GM12878 (cell line): ENCODE measurements around the gene PITPNM1.

Experiments
- CHD1 ChIP-seq: IDR thresholded peaks from 2 replicates; pipeline ENCODE4 v1.6.1; 2012; ENCODE audit warnings: low read depth, low read length, improper control_type of control experiment
- CHD2 ChIP-seq: IDR thresholded peaks from 2 replicates; pipeline ENCODE4 v1.6.1; 2011; ENCODE audit warnings: low read depth, low read length, improper control_type of control experiment, borderline replicate concordance
- JUND ChIP-seq: IDR thresholded peaks from 2 replicates; pipeline ENCODE4 v1.6.1; 2012; ENCODE audit warnings: low read depth, mild to moderate bottlenecking, low read length, improper control_type of control experiment, moderate library complexity
- KDM1A ChIP-seq: fragments of 200-600 bp; sonication (generic); IDR thresholded peaks from 2 replicates; pipeline ENCODE4 v1.6.1; 2016; ENCODE audit warnings: borderline replicate concordance
- RAD21 ChIP-seq: IDR thresholded peaks from 2 replicates; pipeline ENCODE4 v1.6.1; 2011; ENCODE audit warnings: mild to moderate bottlenecking, low read depth, low read length, moderate library complexity; ENCODE audit not compliant: insufficient read depth
- SUZ12 ChIP-seq: fragments of 200-600 bp; sonication (generic); IDR thresholded peaks from one replicate; pipeline ENCODE4 v1.6.1; 2018; ENCODE audit warnings: antibody characterized with exemption, mild to moderate bottlenecking; ENCODE audit not compliant: unreplicated experiment
- YY1 ChIP-seq: IDR thresholded peaks from 2 replicates; pipeline ENCODE4 v1.6.1; 2011; ENCODE audit warnings: low read depth, mild to moderate bottlenecking, low read length
- ZNF274 ChIP-seq: IDR thresholded peaks from one replicate; pipeline ENCODE4 v1.8.0; 2011; ENCODE audit not compliant: insufficient read length, insufficient read depth
- TF ChIP-seq, protein P1 (sequence below), 3 experiments: IDR thresholded peaks in 2 of 3; conservative IDR thresholded peaks in 1 of 3; 2 replicates each; pipeline ENCODE4 v1.5.1; 2011; ENCODE audit warnings: low read depth in 3 of 3, low read length in 3 of 3, mild to moderate bottlenecking in 3 of 3, control low read depth in 2 of 3, moderate library complexity in 2 of 3, inconsistent platforms in 1 of 3, mixed read lengths in 1 of 3; ENCODE audit not compliant: control insufficient read depth in 2 of 3, insufficient read depth in 1 of 3; ENCODE audit errors: extremely low read depth in 1 of 3
- TF ChIP-seq, protein P2 (sequence below): fragments of 450-650 bp; formaldehyde crosslinking; IDR thresholded peaks from 2 replicates; pipeline ENCODE4 v1.4.0; 2022; ENCODE audit warnings: mild to moderate bottlenecking, moderate library complexity
- TF ChIP-seq, protein P3 (sequence below): IDR thresholded peaks from 2 replicates; pipeline ENCODE4 v1.6.1; 2011; ENCODE audit warnings: low read depth, mild to moderate bottlenecking, low read length, moderate library complexity, borderline replicate concordance; ENCODE audit errors: extremely low read depth

DNA sequence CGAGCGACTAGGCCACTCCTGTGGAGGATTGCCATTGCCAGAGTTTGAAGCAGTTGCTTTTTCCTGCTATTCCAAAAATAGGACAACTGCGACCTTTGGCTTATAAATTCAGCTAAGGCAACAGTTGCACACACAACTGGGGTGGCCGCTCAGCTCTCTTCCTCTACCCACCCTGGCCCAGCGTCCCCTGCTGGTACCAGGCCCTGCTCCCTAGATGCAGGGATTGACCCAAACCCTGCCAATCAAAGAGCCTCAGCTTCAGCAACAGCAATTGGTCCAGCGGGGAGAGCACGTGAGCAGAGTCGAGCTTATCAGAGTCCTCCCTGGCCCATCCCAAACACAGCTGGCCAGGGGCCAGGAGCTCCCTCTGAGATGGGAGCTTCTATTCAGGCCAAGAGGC, 40.1 kb upstream of the PITPNM1 start:
- TF ChIP-seq, protein P1, sequence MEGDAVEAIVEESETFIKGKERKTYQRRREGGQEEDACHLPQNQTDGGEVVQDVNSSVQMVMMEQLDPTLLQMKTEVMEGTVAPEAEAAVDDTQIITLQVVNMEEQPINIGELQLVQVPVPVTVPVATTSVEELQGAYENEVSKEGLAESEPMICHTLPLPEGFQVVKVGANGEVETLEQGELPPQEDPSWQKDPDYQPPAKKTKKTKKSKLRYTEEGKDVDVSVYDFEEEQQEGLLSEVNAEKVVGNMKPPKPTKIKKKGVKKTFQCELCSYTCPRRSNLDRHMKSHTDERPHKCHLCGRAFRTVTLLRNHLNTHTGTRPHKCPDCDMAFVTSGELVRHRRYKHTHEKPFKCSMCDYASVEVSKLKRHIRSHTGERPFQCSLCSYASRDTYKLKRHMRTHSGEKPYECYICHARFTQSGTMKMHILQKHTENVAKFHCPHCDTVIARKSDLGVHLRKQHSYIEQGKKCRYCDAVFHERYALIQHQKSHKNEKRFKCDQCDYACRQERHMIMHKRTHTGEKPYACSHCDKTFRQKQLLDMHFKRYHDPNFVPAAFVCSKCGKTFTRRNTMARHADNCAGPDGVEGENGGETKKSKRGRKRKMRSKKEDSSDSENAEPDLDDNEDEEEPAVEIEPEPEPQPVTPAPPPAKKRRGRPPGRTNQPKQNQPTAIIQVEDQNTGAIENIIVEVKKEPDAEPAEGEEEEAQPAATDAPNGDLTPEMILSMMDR (IDR thresholded peaks at IDR 0.05 in 2 of 3, conservative IDR thresholded peaks at IDR 0.05 in 1 of 3; ENCODE audit: control insufficient read depth in 2 of 3, extremely low read depth in 1 of 3, insufficient read depth in 1 of 3, low read depth in 3 of 3, low read length in 3 of 3), result no peak
- TF ChIP-seq YY1, result no peak
- TF ChIP-seq RAD21, result no peak
- no peak for TF ChIP-seq ZNF274
- TF ChIP-seq, protein P2, sequence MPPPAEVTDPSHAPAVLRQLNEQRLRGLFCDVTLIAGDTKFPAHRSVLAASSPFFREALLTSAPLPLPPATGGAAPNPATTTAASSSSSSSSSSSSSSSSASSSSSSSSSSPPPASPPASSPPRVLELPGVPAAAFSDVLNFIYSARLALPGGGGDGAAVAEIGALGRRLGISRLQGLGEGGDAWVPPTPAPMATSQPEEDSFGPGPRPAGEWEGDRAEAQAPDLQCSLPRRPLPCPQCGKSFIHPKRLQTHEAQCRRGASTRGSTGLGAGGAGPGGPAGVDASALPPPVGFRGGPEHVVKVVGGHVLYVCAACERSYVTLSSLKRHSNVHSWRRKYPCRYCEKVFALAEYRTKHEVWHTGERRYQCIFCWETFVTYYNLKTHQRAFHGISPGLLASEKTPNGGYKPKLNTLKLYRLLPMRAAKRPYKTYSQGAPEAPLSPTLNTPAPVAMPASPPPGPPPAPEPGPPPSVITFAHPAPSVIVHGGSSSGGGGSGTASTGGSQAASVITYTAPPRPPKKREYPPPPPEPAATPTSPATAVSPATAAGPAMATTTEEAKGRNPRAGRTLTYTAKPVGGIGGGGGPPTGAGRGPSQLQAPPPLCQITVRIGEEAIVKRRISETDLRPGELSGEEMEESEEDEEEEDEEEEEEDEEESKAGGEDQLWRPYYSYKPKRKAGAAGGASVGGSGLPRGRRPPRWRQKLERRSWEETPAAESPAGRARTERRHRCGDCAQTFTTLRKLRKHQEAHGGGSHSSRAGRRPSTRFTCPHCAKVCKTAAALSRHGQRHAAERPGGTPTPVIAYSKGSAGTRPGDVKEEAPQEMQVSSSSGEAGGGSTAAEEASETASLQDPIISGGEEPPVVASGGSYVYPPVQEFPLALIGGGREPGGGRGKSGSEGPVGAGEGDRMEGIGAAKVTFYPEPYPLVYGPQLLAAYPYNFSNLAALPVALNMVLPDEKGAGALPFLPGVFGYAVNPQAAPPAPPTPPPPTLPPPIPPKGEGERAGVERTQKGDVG (CRISPR knock-in tag), result no peak
- TF ChIP-seq KDM1A, result no peak
- no peak for TF ChIP-seq JUND
- no peak for TF ChIP-seq SUZ12
- TF ChIP-seq CHD2, result no peak
- TF ChIP-seq, protein P3, sequence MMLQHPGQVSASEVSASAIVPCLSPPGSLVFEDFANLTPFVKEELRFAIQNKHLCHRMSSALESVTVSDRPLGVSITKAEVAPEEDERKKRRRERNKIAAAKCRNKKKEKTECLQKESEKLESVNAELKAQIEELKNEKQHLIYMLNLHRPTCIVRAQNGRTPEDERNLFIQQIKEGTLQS, result no peak
- no peak for TF ChIP-seq CHD1
